OCI-LY7 (cell line): ENCODE results near the gene CPNE7. TPM values are rescaled to one million over a fixed set of nuclear protein-coding genes. Genes with fewer than 3 reads are reported as not detected.

Experiments
- BruUV-seq: library from RNA; stranded (reverse); fragments of 400-500 nt; replicated peaks from 2 replicates; lab custom pipeline; 2021; lab: Mats Ljungman, UMichigan
- CTCF ChIA-PET: fragments of 300-600 bp; sonication (Branson Sonifier 250); formaldehyde crosslinking; loops from one replicate; lab custom pipeline; 2022; ENCODE audit warnings: antibody characterized with exemption; ENCODE audit not compliant: unreplicated experiment; lab: Charles Lee
- POLR2A ChIA-PET: fragments of 300-600 bp; sonication (Branson Sonifier 250); formaldehyde crosslinking; loops from one replicate; lab custom pipeline; 2022; ENCODE audit warnings: antibody characterized with exemption; lab: Charles Lee
- DNase-seq: peaks from one replicate; pipeline ENCODE4 v3.0.0-alpha.2; 2015; ENCODE audit warnings: low spot score
- H2AFZ ChIP-seq: fragments of 200-600 bp; sonication (generic), shearing (Covaris generic); 2 replicates; pipeline ENCODE4 v1.6.1; 2014; ENCODE audit warnings: mild to moderate bottlenecking, antibody characterized with exemption, low read length, moderate library complexity
- H3K27ac ChIP-seq: fragments of 200-600 bp; sonication (generic); 2 replicates; pipeline ENCODE4 v1.5.1; 2014; ENCODE audit warnings: mixed run types, low read depth, mild to moderate bottlenecking, moderate library complexity, low read length, inconsistent platforms; ENCODE audit not compliant: poor library complexity, severe bottlenecking
- H3K36me3 ChIP-seq: fragments of 200-600 bp; sonication (generic); 2 replicates; pipeline ENCODE4 v1.6.1; 2014; ENCODE audit warnings: mild to moderate bottlenecking, antibody characterized with exemption, low read length, moderate library complexity, mixed read lengths; ENCODE audit not compliant: insufficient read depth
- H3K4me1 ChIP-seq: fragments of 200-600 bp; sonication (generic); 2 replicates; pipeline ENCODE4 v1.5.1; 2014; ENCODE audit warnings: mild to moderate bottlenecking, low read length; ENCODE audit not compliant: insufficient read depth, poor library complexity, severe bottlenecking
- H3K4me2 ChIP-seq: fragments of 200-600 bp; sonication (generic); 2 replicates; pipeline ENCODE4 v1.6.1; 2014; ENCODE audit warnings: mild to moderate bottlenecking, low read length
- H3K4me3 ChIP-seq: fragments of 200-600 bp; sonication (generic); 2 replicates; pipeline ENCODE4 v1.5.1; 2014; ENCODE audit warnings: mild to moderate bottlenecking, low read depth, low read length; ENCODE audit not compliant: poor library complexity, severe bottlenecking
- H3K79me2 ChIP-seq: fragments of 200-600 bp; sonication (generic); 2 replicates; pipeline ENCODE4 v1.6.1; 2016; ENCODE audit warnings: low read depth, mild to moderate bottlenecking, low read length, moderate library complexity, mixed read lengths; ENCODE audit not compliant: insufficient read depth
- H3K9me2 ChIP-seq: fragments of 200-600 bp; sonication (generic); 2 replicates; pipeline ENCODE4 v1.6.1; 2016; ENCODE audit warnings: mild to moderate bottlenecking, low read length, mixed read lengths; ENCODE audit not compliant: insufficient read depth
- H3K9me3 ChIP-seq: fragments of 200-600 bp; sonication (generic); 2 replicates; pipeline ENCODE4 v1.6.1; 2014; ENCODE audit warnings: mild to moderate bottlenecking, mixed run types, low read length, mixed read lengths
- H4K20me1 ChIP-seq: fragments of 200-600 bp; sonication (generic); 2 replicates; pipeline ENCODE4 v1.6.1; 2014; ENCODE audit warnings: mild to moderate bottlenecking, antibody characterized with exemption, low read length, moderate library complexity, mixed read lengths; ENCODE audit not compliant: insufficient read depth
- CTCF ChIP-seq: fragments of 200-600 bp; sonication (generic); conservative IDR thresholded peaks from 2 replicates; pipeline ENCODE4 v1.5.1; 2014; ENCODE audit warnings: mild to moderate bottlenecking, antibody characterized with exemption, low read length, moderate library complexity, mixed read lengths
- EZH2phosphoT487 ChIP-seq: fragments of 200-600 bp; sonication (generic); IDR thresholded peaks from 2 replicates; pipeline ENCODE4 v1.6.1; 2018; ENCODE audit warnings: low read depth, borderline replicate concordance, mild to moderate bottlenecking, mixed run types, antibody characterized with exemption, low read length, moderate library complexity, mixed read lengths
- intact Hi-C: fragments of 100-400 bp; cut with micrococcal nuclease; formaldehyde crosslinking; loops from one replicate; pipeline ENCODE4 v1.10.0; 2022; ENCODE audit not compliant: unreplicated experiment
- total RNA-seq, 2 experiments: library from RNA; depleted of rRNA in 1 of 2; stranded (reverse); fragments of >200 nt in 1 of 2; shearing (Covaris generic) in 1 of 2; gene quantifications; 2 replicates each; pipeline ENCODE4 v1.2.3, GENCODE V29; 2014 to 2022

Gene CPNE7
- total RNA-seq, 2 experiments from 2014 or later = not detected

- CTCF ChIA-PET = no interaction called here
- BruUV-seq = no TSS peak
- intact Hi-C loops = no loop called here
These were observed 9.4 kb downstream of the CPNE7 start for GRCh38 chr16:89584768-89585549.

GRCh38 chr16:89586218-89586617, 10.7 kb downstream of the CPNE7 start:
- no peaks in the 10 kb centered on the region for H3K9me2 ChIP-seq

More at GRCh38 chr16:89584768-89585549, 9.4 kb downstream of the CPNE7 start:
- Histone ChIP-seq H3K79me2 (no peaks in the 10 kb centered on the region), H3K27ac (no peak overlapping the region), H4K20me1 (no peaks in the 10 kb centered on the region), H3K4me3 (no peak overlapping the region), H2AFZ (no peak overlapping the region), H3K9me3 (0 out of 2 replicates have a peak, but pooled peaks cover 3% of the 10 kb centered on the region), H3K36me3 (no peaks in the 10 kb centered on the region), H3K4me2 (no peak overlapping the region), H3K9me2 (no peaks in the 10 kb centered on the region), H3K4me1 (no peaks in the 10 kb centered on the region)
- POLR2A ChIA-PET = no interaction called here
- DNase-seq = no peak
- TF ChIP-seq EZH2phosphoT487 = no peak
- TF ChIP-seq CTCF = no peak

More at GRCh38 chr16:89586218-89586617, 10.7 kb downstream of the CPNE7 start:
- ChIA-PET CTCF (no interaction called here), POLR2A (no interaction called here)
- no TSS peak for BruUV-seq
- no peaks in the 10 kb centered on the region for H4K20me1 ChIP-seq
- H3K79me2 ChIP-seq = no peaks in the 10 kb centered on the region
- H3K4me1 ChIP-seq = no peaks in the 10 kb centered on the region
- 0 out of 2 replicates have a peak, but pooled peaks cover 3% of the 10 kb centered on the region for H3K9me3 ChIP-seq
- no peak overlapping the region for H3K4me3 ChIP-seq
- TF ChIP-seq EZH2phosphoT487 (no peak), CTCF (no peak)
- DNase-seq = no peak
- intact Hi-C loops = no loop called here
- no peaks in the 10 kb centered on the region for H3K36me3 ChIP-seq
- H2AFZ ChIP-seq = no peak overlapping the region
- no peak overlapping the region for H3K4me2 ChIP-seq
- no peak overlapping the region for H3K27ac ChIP-seq
